ENCODE results near the gene KTN1. TPM values are rescaled to one million over a fixed set of nuclear protein-coding genes. Genes with fewer than 3 reads are reported as not detected.

The KTN1 gene
- 146 and 165 TPM in 2 replicates for total RNA-seq

DNA sequence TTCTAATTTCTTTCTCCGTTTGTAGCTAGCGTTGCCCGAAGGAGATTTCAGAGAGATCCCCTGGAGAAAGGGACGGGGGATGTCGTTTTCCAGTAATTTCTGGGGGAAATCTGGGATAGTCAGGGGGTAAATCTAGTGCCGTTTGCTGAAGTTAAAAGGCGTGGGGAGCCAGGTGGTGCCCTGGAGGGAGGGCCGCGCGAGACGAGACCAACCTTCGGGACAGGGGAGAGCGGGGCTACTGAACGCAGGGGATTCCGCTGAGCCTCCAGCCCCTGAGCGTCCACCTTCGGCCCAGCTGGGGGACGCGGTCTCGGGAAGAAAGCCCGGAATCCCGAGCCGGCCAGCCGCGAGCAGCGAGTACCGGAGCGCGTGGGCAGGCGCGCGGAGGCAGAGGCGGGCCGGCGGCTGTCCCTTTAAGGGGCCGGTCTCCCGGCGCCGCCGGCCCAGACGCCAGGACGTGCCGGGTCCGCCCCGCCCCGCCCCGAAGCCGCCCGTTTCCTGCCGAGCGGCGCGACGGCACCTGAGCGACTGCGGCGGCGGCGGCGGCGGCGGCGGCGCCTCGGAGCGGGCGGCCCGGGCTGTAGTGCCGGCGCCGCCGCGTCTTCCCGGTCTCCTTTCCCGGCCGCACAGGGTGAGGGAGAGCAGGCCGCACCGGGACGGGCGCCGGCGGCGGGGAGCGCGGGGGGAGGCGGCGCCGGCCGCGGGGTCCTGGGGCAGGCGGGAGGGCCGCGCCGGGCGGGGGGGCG lies at the start of gene KTN1:
Gene KTN1, plus strand, starts transcription at position 484 of the 746 bp plus-strand sequence. CDS start 31,842 bp downstream, outside the sequence.
- TF ChIP-seq CTCF (conservative IDR thresholded peaks at IDR 0.05; ENCODE audit: low read depth, low read length), result no peak
- no peak for DNase-seq (ENCODE audit: low read depth)

GRCh38 chr14:55530464-55530863 lies 49.5 kb upstream of the KTN1 start:
- no peak for TF ChIP-seq CTCF (conservative IDR thresholded peaks at IDR 0.05; ENCODE audit: low read depth, low read length)
- DNase-seq (ENCODE audit: low read depth), result no peak
- no peak overlapping the region for H3K4me3 ChIP-seq (ENCODE audit: low read depth, low read length)

More for the DNA sequence above, at the start of gene KTN1:
- peak within 1 kb of the TSS; percentile 93 for H3K4me3 ChIP-seq (ENCODE audit: low read depth, low read length)

DNA sequence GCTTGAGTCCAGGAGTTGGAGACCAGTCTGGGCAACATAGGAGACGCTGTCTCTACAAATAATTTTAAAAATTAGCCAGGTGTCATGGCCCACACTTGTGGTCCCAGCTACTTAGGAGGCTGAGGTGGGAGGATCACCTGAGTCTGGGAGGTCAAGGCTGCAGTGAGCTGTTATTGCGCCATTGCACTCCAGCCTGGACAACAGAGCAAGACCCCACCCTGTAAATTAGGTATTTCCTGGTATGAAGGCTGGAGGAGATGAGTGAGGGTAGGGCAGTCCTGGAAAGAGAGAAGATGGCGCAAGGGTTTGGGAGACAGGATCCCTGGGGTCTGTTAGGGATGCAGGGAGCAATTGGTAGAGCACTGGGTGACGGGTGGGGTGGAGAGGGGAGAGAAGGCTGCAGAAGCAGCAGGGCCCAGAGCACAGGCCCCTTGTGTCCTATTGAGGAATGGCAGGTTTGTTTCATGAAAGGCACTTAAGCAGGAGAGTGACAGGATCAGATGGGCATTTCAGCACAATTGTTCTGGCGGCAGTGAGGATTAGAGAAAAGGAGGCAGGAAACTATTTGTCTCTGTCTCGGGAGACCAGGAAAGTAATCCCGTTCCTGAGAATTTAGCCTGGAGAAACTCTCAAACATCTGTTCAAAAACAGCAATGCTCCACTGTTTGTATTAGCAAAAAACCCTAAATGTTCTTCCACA lies 47.2 kb upstream of the KTN1 start:
- DNase-seq (ENCODE audit: low read depth), result no peak
- H3K4me3 ChIP-seq (ENCODE audit: low read depth, low read length), result no peak overlapping the region
- peak; percentile 24 for TF ChIP-seq CTCF (conservative IDR thresholded peaks at IDR 0.05; ENCODE audit: low read depth, low read length)

DNA sequence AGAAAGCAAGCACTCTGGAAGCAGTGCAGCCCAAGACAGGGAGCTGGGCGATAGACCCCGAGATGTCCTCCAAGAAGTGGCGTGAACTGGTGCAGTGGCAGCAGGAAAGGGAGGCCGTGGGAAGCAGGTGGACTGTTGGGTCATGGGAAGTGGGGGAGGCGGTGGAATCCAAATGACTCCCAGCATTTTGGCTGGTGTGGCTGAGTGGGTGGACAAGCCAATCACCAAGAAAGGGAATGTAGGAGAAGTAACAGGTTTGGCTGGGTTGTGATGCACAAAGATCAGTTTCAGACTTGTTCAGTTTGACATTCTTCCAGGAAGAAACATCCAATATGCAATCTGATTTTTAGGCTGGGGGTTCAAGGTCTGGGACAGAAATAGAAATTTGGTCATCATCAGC lies 46.0 kb upstream of the KTN1 start:
- no peak for DNase-seq (ENCODE audit: low read depth)
- no peak overlapping the region for H3K4me3 ChIP-seq (ENCODE audit: low read depth, low read length)
- no peak for TF ChIP-seq CTCF (conservative IDR thresholded peaks at IDR 0.05; ENCODE audit: low read depth, low read length)

- no peak overlapping the region for H3K4me3 ChIP-seq (ENCODE audit: low read depth, low read length)
- DNase-seq (ENCODE audit: low read depth), result no peak
- no peak for TF ChIP-seq CTCF (conservative IDR thresholded peaks at IDR 0.05; ENCODE audit: low read depth, low read length)
These were observed 44.3 kb upstream of the KTN1 start for GRCh38 chr14:55535516-55536203.

DNA sequence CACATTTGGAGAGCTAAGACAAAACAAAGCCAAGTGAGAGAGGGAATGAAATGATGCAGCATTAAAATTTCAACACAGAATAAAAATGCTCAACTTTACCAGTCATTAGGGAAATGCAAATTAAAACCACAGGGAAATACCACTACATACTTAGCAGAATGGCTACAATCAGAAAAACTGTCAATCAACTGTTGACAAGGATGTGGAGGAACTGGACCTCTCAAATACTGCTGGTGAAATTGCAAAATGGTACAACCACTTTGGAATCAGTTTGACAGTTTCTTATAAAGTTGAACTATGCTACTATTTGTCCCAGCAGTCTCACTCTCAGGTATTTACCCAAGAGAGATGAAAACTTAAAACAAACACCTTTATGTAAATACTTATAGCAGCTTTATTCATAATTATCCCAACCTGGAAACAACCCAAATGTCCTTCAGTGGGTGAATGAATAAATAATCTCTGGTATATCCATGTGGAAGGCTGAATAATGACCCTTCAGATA lies 43.8 kb upstream of the KTN1 start:
- DNase-seq (ENCODE audit: low read depth), result no peak

More for the DNA sequence above, 43.8 kb upstream of the KTN1 start:
- no peak overlapping the region for H3K4me3 ChIP-seq (ENCODE audit: low read depth, low read length)
- no peak for TF ChIP-seq CTCF (conservative IDR thresholded peaks at IDR 0.05; ENCODE audit: low read depth, low read length)
